ENCODE results near the gene SLC1A6. TPM values are rescaled to one million over a fixed set of nuclear protein-coding genes. Genes with fewer than 3 reads are reported as not detected.
"Not testable (repeated sequence)": the region's sequence is repeated elsewhere in the genome, so short reads cannot be mapped to it uniquely, and the experiment has no call there.

Gene SLC1A6
- total RNA-seq, 2 experiments from 2014 or later = not detected

DNA sequence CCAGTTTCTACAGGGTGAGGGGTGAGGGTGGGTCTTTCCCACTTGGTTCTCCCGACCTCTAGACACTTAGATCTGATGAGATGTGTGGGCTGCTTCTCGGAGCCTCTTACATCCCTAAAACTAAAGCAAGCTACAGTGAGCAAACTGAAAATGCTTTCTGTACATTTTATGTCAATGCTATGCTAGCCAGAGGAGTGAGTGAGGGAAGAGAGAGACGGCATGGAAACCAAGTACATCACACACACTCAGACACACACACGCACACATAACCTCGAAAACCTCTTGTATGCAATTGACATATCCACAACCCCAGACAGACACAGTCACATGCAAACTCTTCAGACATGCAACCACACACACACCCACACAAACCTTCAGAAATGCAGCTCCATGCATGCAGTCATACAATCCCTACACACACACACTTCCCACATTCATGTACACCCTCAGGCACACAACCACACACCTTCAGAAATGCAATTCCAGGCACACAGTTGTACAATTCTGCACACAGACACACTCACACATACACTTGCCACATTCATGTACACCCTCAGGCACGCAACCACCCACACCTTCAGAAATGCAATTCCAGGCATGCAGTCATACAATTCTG, 1.4 kb downstream of the SLC1A6 start:
- no peak overlapping the region for H3K4me3 Mint-ChIP-seq
- no peak overlapping the region for H3K27ac Mint-ChIP-seq
- H3K27me3 Mint-ChIP-seq = peaks cover 33% of the 10 kb centered on the region
- CTCF ChIA-PET = no interaction called here
- no peak for ATAC-seq
- H3K9me3 Mint-ChIP-seq (ENCODE audit: low read depth) = no peaks in the 10 kb centered on the region
- no peak for DNase-seq
- H3K36me3 Mint-ChIP-seq = no peaks in the 10 kb centered on the region
- H3K4me1 Mint-ChIP-seq = no peaks in the 10 kb centered on the region

- Mint-ChIP-seq H3K9me3 (ENCODE audit: low read depth) (no peaks in the 10 kb centered on the region), H3K4me1 (no peaks in the 10 kb centered on the region), H3K4me3 (no peak overlapping the region), H3K27ac (no peak overlapping the region), H3K36me3 (no peaks in the 10 kb centered on the region), H3K27me3 (peaks cover 30% of the 10 kb centered on the region)
- CTCF ChIA-PET = no interaction called here
- DNase-seq = no peak
- no peak for ATAC-seq
Measured at GRCh38 chr19:14977128-14977527, 2.5 kb downstream of the SLC1A6 start.

GRCh38 chr19:14974488-14974887, 5.2 kb downstream of the SLC1A6 start:
- Mint-ChIP-seq H3K9me3 (ENCODE audit: low read depth) (no peaks in the 10 kb centered on the region), H3K36me3 (no peaks in the 10 kb centered on the region), H3K4me3 (no peak overlapping the region), H3K4me1 (no peaks in the 10 kb centered on the region), H3K27me3 (peaks cover 17% of the 10 kb centered on the region), H3K27ac (no peak overlapping the region)
- DNase-seq = no peak
- no peak for ATAC-seq
- CTCF ChIA-PET = no interaction called here

- DNase-seq = no peak
- ATAC-seq = no peak
- no peak overlapping the region for H3K4me3 Mint-ChIP-seq
- CTCF ChIA-PET = no interaction called here
- no peaks in the 10 kb centered on the region for H3K9me3 Mint-ChIP-seq (ENCODE audit: low read depth)
- no peak overlapping the region for H3K27ac Mint-ChIP-seq
- H3K36me3 Mint-ChIP-seq = no peaks in the 10 kb centered on the region
- no peaks in the 10 kb centered on the region for H3K4me1 Mint-ChIP-seq
- H3K27me3 Mint-ChIP-seq = peaks cover 4% of the 10 kb centered on the region
Measured at GRCh38 chr19:14972676-14973075, 7.0 kb downstream of the SLC1A6 start.

DNA sequence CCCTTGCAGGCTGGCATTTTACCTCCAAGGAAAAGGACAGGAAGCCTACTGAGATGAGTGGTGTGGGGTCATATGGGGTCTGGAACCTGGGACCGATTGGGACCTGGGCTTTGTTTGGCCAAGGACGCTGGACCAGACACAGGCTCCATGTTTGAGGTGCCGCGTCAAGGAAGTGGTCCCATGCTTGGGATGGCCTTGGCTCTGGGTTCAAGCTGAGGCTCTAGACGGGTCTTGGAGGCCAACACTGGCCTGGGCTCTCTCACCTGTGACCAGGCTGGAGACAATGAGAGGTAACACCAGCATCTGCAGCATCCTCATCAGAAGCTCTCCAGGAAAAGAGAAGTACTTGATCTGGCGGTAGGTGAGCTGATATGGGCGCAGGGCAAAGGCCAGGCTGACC, 8.2 kb downstream of the SLC1A6 start:
- H3K9me3 Mint-ChIP-seq (ENCODE audit: low read depth) = no peaks in the 10 kb centered on the region
- CTCF ChIA-PET = no interaction called here
- H3K27me3 Mint-ChIP-seq = no peaks in the 10 kb centered on the region
- DNase-seq = no peak
- H3K4me1 Mint-ChIP-seq = no peaks in the 10 kb centered on the region
- no peak for ATAC-seq
- no peak overlapping the region for H3K27ac Mint-ChIP-seq
- H3K36me3 Mint-ChIP-seq = no peaks in the 10 kb centered on the region
- H3K4me3 Mint-ChIP-seq = no peak overlapping the region

DNA sequence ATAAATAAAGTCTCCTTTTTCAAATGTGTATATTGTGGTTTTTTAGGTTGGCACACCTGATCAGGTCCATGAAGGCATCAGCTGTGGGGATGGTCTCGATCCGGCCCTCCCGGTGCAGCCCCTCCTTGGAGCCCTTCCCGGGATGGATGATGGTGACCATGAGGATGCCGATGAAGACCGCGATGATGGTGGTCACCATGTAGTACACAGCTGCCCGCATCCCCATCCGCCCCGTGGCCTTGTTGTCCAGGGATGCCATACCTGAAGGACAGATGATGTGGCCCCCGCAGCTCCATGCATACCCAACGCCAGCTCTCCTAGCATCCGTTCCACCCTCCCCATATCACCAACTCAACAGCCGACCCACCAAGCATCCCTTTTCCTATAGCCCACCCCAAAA, 11.4 kb downstream of the SLC1A6 start:
- DNase-seq (no peak), ATAC-seq (no peak)
- H3K27me3 Mint-ChIP-seq = no peaks in the 10 kb centered on the region
- CTCF ChIA-PET = no interaction called here
- H3K9me3 Mint-ChIP-seq (ENCODE audit: low read depth) = no peaks in the 10 kb centered on the region
- H3K4me1 Mint-ChIP-seq = no peaks in the 10 kb centered on the region
- no peak overlapping the region for H3K27ac Mint-ChIP-seq
- no peak overlapping the region for H3K4me3 Mint-ChIP-seq
- no peaks in the 10 kb centered on the region for H3K36me3 Mint-ChIP-seq

DNA sequence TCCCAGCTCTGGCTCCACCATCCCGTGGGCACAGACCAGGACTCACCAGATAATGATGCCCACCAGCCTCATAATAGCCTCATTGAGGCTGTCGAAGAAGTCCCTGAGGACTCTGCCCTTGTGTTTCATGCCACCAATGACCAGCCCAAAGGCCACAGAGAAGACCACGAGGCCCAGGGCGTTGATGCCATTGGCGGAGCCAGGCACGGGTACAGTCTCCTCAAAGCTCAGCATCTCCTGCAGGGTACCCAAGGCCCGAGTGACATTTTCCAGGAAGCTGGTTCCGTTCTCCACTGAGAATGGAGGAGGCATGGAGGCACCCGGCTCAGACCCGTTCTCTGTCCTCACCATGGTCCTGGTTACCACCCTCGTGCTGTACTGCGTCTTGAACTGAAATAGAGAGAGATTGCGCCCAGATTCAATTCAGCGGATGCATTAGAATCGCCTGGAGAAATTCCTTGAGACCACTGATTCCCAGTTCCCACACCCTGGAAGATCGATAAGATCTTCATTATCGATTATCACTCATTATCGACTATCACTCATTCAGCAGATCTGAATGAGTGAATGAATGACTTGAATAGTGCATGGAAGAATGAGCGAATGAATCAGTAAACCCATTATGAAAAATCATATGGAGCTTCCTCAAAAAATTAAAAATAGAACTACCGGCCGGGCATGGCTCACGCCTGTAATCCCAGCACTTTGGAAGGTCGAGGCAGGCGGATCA, 17.5 kb downstream of the SLC1A6 start:
- DNase-seq = no peak

GRCh38 chr19:14959263-14959662, 20.4 kb downstream of the SLC1A6 start:
- peaks cover 4% of the 10 kb centered on the region for H3K9me3 Mint-ChIP-seq (ENCODE audit: low read depth)
- ATAC-seq (no peak), DNase-seq (no peak)
- no peak overlapping the region for H3K4me3 Mint-ChIP-seq
- no peaks in the 10 kb centered on the region for H3K36me3 Mint-ChIP-seq
- no peaks in the 10 kb centered on the region for H3K27me3 Mint-ChIP-seq
- CTCF ChIA-PET = no interaction called here
- no peak overlapping the region for H3K27ac Mint-ChIP-seq
- no peaks in the 10 kb centered on the region for H3K4me1 Mint-ChIP-seq

More for the DNA sequence above, 17.5 kb downstream of the SLC1A6 start:
- CTCF ChIA-PET = no interaction called here
- no peak overlapping the region for H3K4me3 Mint-ChIP-seq
- no peak for ATAC-seq
- no peaks in the 10 kb centered on the region for H3K36me3 Mint-ChIP-seq
- H3K27me3 Mint-ChIP-seq = no peaks in the 10 kb centered on the region
- no peak overlapping the region for H3K27ac Mint-ChIP-seq
- no peaks in the 10 kb centered on the region for H3K4me1 Mint-ChIP-seq
- peaks cover 4% of the 10 kb centered on the region for H3K9me3 Mint-ChIP-seq (ENCODE audit: low read depth)

DNA sequence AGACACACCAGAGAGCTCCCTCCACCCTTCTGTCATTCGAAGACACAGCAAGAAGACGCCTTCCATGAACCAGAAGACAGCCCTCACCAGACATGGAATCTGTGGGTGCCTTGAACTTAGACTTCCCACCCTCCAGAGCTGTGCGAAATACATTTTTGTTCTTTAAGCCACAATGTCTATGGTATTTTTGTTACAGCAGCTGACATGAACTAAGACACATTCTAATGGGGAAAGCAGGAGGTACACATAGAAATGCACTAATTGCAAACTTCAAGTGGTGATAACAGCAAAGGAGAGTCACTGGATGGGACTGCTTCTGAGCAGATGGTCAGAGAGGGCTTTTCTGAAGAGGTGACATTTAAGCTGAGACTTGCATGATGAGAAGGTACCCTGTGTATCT, 22.2 kb downstream of the SLC1A6 start:
- Mint-ChIP-seq H3K27ac (no peak overlapping the region), H3K4me3 (no peak overlapping the region), H3K9me3 (ENCODE audit: low read depth) (peaks cover 4% of the 10 kb centered on the region), H3K4me1 (no peaks in the 10 kb centered on the region), H3K27me3 (no peaks in the 10 kb centered on the region), H3K36me3 (no peaks in the 10 kb centered on the region)
- CTCF ChIA-PET = no interaction called here
- no peak for ATAC-seq
- no peak for DNase-seq

GRCh38 chr19:14954071-14954655, 25.5 kb downstream of the SLC1A6 start:
- no peaks in the 10 kb centered on the region for H3K27me3 Mint-ChIP-seq
- DNase-seq = no peak
- no peak for ATAC-seq
- H3K9me3 Mint-ChIP-seq (ENCODE audit: low read depth) = no peaks in the 10 kb centered on the region
- H3K4me3 Mint-ChIP-seq = no peak overlapping the region
- H3K4me1 Mint-ChIP-seq = no peaks in the 10 kb centered on the region
- no peaks in the 10 kb centered on the region for H3K36me3 Mint-ChIP-seq
- H3K27ac Mint-ChIP-seq = no peak overlapping the region
- CTCF ChIA-PET = no interaction called here

DNA sequence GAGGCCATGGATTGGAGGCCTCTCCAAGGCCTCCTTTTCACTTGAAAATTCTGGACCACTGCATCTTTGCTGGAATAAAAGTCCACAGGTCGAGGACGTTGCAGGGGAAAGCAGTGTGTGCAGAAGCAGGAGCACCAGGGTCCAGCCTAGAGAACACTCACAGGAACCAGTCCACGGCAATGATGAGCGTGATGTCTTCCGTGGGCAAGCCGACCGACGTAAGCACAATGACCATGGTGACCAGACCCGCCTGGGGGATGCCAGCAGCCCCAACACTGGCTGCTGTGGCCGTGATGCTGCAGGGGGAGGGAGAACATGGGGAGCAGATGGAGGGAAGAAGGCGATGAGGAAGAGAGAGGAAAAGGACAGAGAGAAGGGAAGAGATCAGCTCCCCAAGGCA, 26.9 kb downstream of the SLC1A6 start:
- H3K9me3 Mint-ChIP-seq (ENCODE audit: low read depth) = no peaks in the 10 kb centered on the region
- no peaks in the 10 kb centered on the region for H3K36me3 Mint-ChIP-seq
- H3K27ac Mint-ChIP-seq = no peak overlapping the region
- DNase-seq (no peak), ATAC-seq (no peak)
- no peak overlapping the region for H3K4me3 Mint-ChIP-seq
- H3K27me3 Mint-ChIP-seq = no peaks in the 10 kb centered on the region
- H3K4me1 Mint-ChIP-seq = no peaks in the 10 kb centered on the region
- CTCF ChIA-PET = no interaction called here

GRCh38 chr19:14950421-14950820, 29.2 kb downstream of the SLC1A6 start:
- Mint-ChIP-seq H3K27me3 (no peaks in the 10 kb centered on the region), H3K27ac (no peak overlapping the region), H3K4me3 (no peak overlapping the region), H3K9me3 (ENCODE audit: low read depth) (no peaks in the 10 kb centered on the region), H3K36me3 (no peaks in the 10 kb centered on the region), H3K4me1 (no peaks in the 10 kb centered on the region)
- DNase-seq (no peak), ATAC-seq (no peak)
- CTCF ChIA-PET = interaction anchor here (0.7 kb wide), 1 partner anchor 38 kb away, joined by 4 read pairs; no protein-coding TSS in a partner anchor

DNA sequence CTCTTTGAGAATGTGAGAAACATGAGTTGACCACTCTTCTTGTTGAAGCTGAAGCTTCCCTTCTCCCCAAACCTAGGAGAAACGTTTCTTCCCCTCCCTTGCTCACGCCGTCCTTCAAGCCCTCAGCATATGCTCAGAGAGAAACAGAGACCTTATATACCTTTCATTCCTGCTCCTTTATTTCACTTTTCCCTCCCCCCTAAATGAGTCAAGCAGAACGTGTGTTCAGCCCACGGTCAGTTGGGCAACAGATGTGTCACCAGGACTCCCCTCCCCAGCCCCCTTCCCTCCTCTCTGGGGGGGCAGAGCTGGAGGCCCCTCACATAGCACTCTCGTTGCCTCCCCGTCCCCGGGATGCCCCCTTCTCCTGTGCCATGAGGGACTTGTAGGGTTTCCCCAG, 29.8 kb downstream of the SLC1A6 start:
- CTCF ChIA-PET = no interaction called here
- Mint-ChIP-seq H3K27ac (no peak overlapping the region), H3K27me3 (no peaks in the 10 kb centered on the region), H3K4me3 (no peak overlapping the region), H3K36me3 (no peaks in the 10 kb centered on the region), H3K9me3 (ENCODE audit: low read depth) (no peaks in the 10 kb centered on the region), H3K4me1 (no peaks in the 10 kb centered on the region)
- no peak for ATAC-seq
- DNase-seq = no peak

GRCh38 chr19:14949413-14949812, 30.3 kb downstream of the SLC1A6 start:
- H3K9me3 Mint-ChIP-seq (ENCODE audit: low read depth) = not testable (repeated sequence)

More at GRCh38 chr19:14949413-14949812, 30.3 kb downstream of the SLC1A6 start:
- H3K36me3 Mint-ChIP-seq, H3K27ac Mint-ChIP-seq, ATAC-seq, H3K4me3 Mint-ChIP-seq, DNase-seq, CTCF ChIA-PET, H3K4me1 Mint-ChIP-seq, H3K27me3 Mint-ChIP-seq: not testable (repeated sequence)

Data from activated CD8-positive, alpha-beta memory T cell treated with anti-CD3 and anti-CD28 coated beads, Interleukin-2, amount 10 ng/mL, durations not matched to agents 7 days and 5 days (primary cell).